Subcutaneous abdominal adipose tissue (tissue), 5 donors: Measurements from ENCODE around the gene ARHGAP29.

ENCODE experiments used
- H3K27ac ChIP-seq: one replicate; pipeline ENCODE4 v1.7.0; 2013; ENCODE audit warnings: low read depth, mild to moderate bottlenecking, inconsistent platforms, low read length, moderate library complexity
- H3K27me3 ChIP-seq, 5 donors: one replicate each; pipeline ENCODE4 v1.7.0; 2013; ENCODE audit warnings: low read length in 5 of 5, inconsistent platforms in 1 of 5; ENCODE audit not compliant: control insufficient read depth in 5 of 5, insufficient read depth in 4 of 5
- H3K36me3 ChIP-seq, 5 donors: one replicate each; pipeline ENCODE4 v1.7.0; 2013; ENCODE audit warnings: low read length in 5 of 5; ENCODE audit not compliant: control insufficient read depth in 5 of 5, insufficient read depth in 5 of 5
- H3K4me1 ChIP-seq, 5 donors: one replicate each; pipeline ENCODE4 v1.7.0; 2013; ENCODE audit warnings: low read length in 5 of 5, mild to moderate bottlenecking in 3 of 5, moderate library complexity in 1 of 5; ENCODE audit not compliant: control insufficient read depth in 5 of 5, insufficient read depth in 5 of 5
- H3K4me3 ChIP-seq, 5 donors: one replicate each; pipeline ENCODE4 v1.7.0; 2013; ENCODE audit warnings: low read length in 5 of 5, low read depth in 1 of 5
- H3K9ac ChIP-seq, 5 donors: one replicate each; pipeline ENCODE4 v1.7.0; 2013; ENCODE audit warnings: low read length in 5 of 5, mild to moderate bottlenecking in 4 of 5, moderate library complexity in 3 of 5
- H3K9me3 ChIP-seq, 5 donors: one replicate each; pipeline ENCODE4 v1.7.0; 2013; ENCODE audit warnings: low read length in 5 of 5; ENCODE audit not compliant: control insufficient read depth in 5 of 5
- donor health status: healthy.
- donor health status: healthy.
- donor health status: healthy.
- donor health status: healthy.
- donor health status: healthy.

The ARHGAP29 gene

GRCh38 chr1:94265906-94266305 lies 28.5 kb upstream of the ARHGAP29 start:
- Histone ChIP-seq H3K27me3 (no peaks in the 10 kb centered on the region), H3K27ac (peak overlapping the region; percentile 5), H3K4me3 (no peak overlapping the region)

GRCh38 chr1:94265011-94265422 lies 27.6 kb upstream of the ARHGAP29 start:
- Histone ChIP-seq H3K4me1 (peaks cover 0 to 18% (median 15%) of the 10 kb centered on the region in 5 donors), H3K9ac (no peak overlapping the region), H3K4me3 (no peak overlapping the region), H3K27ac (no peak overlapping the region), H3K36me3 (no peaks in the 10 kb centered on the region), H3K9me3 (no peaks in the 10 kb centered on the region), H3K27me3 (no peaks in the 10 kb centered on the region)

More at GRCh38 chr1:94265906-94266305, 28.5 kb upstream of the ARHGAP29 start:
- Histone ChIP-seq H3K36me3 (no peaks in the 10 kb centered on the region), H3K4me1 (peaks cover 0 to 16% (median 15%) of the 10 kb centered on the region in 5 donors), H3K9me3 (no peaks in the 10 kb centered on the region), H3K9ac (no peak overlapping the region)

- no peak overlapping the region for H3K27ac ChIP-seq
- no peaks in the 10 kb centered on the region for H3K27me3 ChIP-seq
- peaks cover 5 to 27% (median 20%) of the 10 kb centered on the region in 5 donors for H3K4me1 ChIP-seq
- H3K9me3 ChIP-seq, result no peaks in the 10 kb centered on the region
- no peak overlapping the region for H3K9ac ChIP-seq
- no peaks in the 10 kb centered on the region for H3K36me3 ChIP-seq
- no peak overlapping the region for H3K4me3 ChIP-seq
These were observed 23.4 kb upstream of the ARHGAP29 start for GRCh38 chr1:94260635-94261387.

- no peak overlapping the region for H3K9ac ChIP-seq
- no peak overlapping the region for H3K4me3 ChIP-seq
- peak overlapping the region; percentile 66 for H3K27ac ChIP-seq
- H3K9me3 ChIP-seq, result no peaks in the 10 kb centered on the region
- peaks cover 5 to 23% (median 16%) of the 10 kb centered on the region in 5 donors for H3K4me1 ChIP-seq
- no peaks in the 10 kb centered on the region for H3K27me3 ChIP-seq
- H3K36me3 ChIP-seq, result no peaks in the 10 kb centered on the region
These were observed 22.4 kb upstream of the ARHGAP29 start for GRCh38 chr1:94259635-94260289.

GRCh38 chr1:94258873-94259331 lies 21.5 kb upstream of the ARHGAP29 start:
- Histone ChIP-seq H3K9me3 (no peaks in the 10 kb centered on the region), H3K4me1 (peaks cover 5 to 29% (median 20%) of the 10 kb centered on the region in 5 donors), H3K9ac (peak overlapping the region in 1 of 5 donors; percentile 30), H3K36me3 (no peaks in the 10 kb centered on the region), H3K27ac (peak overlapping the region; percentile 76), H3K4me3 (no peak overlapping the region), H3K27me3 (no peaks in the 10 kb centered on the region)

GRCh38 chr1:94257444-94257843 lies 20.1 kb upstream of the ARHGAP29 start:
- Histone ChIP-seq H3K4me1 (peaks cover 5 to 29% (median 20%) of the 10 kb centered on the region in 5 donors), H3K36me3 (no peaks in the 10 kb centered on the region), H3K9me3 (no peaks in the 10 kb centered on the region), H3K27me3 (no peaks in the 10 kb centered on the region), H3K9ac (no peak overlapping the region), H3K4me3 (no peak overlapping the region), H3K27ac (no peak overlapping the region)

GRCh38 chr1:94255476-94255875 lies 18.1 kb upstream of the ARHGAP29 start:
- peak overlapping the region; percentile 15 for H3K27ac ChIP-seq
- H3K27me3 ChIP-seq, result no peaks in the 10 kb centered on the region
- peaks cover 5 to 33% (median 20%) of the 10 kb centered on the region in 5 donors for H3K4me1 ChIP-seq
- H3K4me3 ChIP-seq, result no peak overlapping the region
- no peaks in the 10 kb centered on the region for H3K9me3 ChIP-seq
- no peaks in the 10 kb centered on the region for H3K36me3 ChIP-seq
- no peak overlapping the region for H3K9ac ChIP-seq

- Histone ChIP-seq H3K4me3 (no peak overlapping the region), H3K9ac (no peak overlapping the region), H3K9me3 (no peaks in the 10 kb centered on the region), H3K27me3 (no peaks in the 10 kb centered on the region), H3K27ac (peak overlapping the region; percentile 15), H3K36me3 (no peaks in the 10 kb centered on the region), H3K4me1 (peaks cover 2 to 30% (median 12%) of the 10 kb centered on the region in 5 donors)
These were observed 16.9 kb upstream of the ARHGAP29 start for GRCh38 chr1:94254073-94254810.

- H3K36me3 ChIP-seq, result no peaks in the 10 kb centered on the region
- no peak overlapping the region for H3K9ac ChIP-seq
- H3K4me1 ChIP-seq, result peaks cover 0 to 24% (median 7%) of the 10 kb centered on the region in 5 donors
- H3K4me3 ChIP-seq, result no peak overlapping the region
- no peaks in the 10 kb centered on the region for H3K9me3 ChIP-seq
- H3K27ac ChIP-seq, result no peak overlapping the region
- no peaks in the 10 kb centered on the region for H3K27me3 ChIP-seq
These were observed 16.2 kb upstream of the ARHGAP29 start for GRCh38 chr1:94253456-94254017.
